ENCODE results near the gene SCG3.
A peak's percentile ranks its signal among the peaks of the same experiment; 100 is the strongest.

Gene SCG3

DNA sequence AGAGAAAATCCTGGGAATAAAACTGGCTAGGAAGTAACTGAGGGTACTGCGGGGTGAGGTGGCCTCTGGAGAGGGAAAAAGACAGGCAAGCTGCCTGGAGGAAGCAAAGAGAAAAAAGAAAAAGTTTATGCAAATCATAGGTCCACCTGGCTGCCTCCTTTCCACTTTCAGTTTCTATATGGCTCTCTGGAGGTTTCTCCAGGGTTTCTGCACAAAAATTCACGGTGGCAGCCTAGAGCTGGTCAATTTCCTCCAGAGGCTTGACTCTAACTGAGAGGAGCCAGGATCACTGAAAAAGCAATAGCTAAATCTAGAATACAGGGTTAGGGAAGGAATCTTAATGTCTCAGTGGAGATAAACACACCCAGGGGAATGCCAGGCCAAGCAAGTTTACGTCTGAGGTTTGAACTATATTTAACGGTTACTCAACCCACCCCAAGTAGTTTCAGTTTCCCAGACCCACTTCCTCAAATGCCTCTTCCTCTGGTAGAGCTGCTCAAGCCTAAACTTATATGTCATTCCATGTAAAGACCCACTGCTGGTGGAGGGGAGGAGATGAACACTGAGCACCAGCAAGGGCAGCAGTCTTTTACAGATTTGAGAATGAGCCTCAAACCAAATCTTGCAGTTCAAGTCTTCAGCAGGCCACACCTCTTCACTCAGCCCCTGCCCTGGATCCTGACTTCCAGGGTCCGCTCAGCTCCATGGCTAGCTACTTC is 50.4 kb downstream of the SCG3 start:
- peak in 1 of 2 experiments; percentile 32 for DNase-seq

DNA sequence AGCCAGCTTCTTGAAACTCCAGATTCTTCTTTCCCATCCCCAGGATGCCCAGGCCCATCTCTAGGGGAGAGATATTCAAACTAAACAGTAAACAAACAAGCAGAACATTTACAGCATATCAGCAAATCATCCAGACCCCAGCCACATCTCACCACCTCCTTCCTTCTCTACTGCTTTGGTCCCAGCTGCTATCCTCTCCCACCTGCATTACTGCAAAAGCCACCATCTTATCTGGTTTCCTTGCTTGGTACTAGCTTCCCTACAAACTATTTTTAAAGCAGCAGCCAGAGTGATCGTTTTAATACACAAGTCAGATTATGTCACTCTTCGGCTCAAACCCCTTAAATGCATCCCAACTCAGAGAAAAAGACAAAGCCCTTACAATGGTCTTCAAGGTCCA is 51.3 kb downstream of the SCG3 start:
- no peak for DNase-seq

DNA sequence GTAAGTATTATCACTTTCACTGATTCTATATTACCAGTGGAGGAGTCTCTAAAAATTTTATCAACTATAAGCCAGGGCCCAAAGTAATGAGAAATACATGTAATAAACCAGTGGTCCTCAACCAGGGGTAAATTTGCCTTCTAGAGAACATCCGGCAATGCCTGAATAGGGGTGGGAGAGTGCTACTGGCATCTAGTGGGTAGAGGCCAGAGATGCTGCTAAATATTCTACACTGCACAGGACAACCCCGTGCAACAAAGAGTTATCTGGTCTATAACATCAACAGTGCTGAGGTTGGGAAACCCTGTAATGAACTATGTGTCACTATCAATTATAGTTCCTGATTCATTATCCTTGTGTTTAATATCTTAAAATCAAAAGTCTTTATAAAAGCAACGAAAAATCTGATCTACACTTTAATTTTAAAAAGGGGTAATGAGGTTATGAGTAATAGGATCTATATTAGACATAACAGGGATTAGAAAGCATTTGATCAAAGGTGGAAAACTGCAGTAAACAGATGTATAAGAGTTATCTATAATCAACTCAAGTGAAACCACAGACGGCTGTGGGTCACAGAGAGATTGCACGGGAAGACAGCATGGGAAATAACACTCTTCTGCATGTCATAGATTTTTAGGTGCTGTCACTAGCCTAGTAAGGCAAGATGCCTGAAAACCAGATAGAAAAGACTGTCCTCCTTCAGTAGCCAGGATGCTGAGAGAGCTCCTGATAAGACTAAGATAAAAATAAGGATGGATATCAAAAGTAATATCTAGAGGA is 54.1 kb downstream of the SCG3 start:
- peak in 1 of 2 experiments; percentile 24 for DNase-seq

DNA sequence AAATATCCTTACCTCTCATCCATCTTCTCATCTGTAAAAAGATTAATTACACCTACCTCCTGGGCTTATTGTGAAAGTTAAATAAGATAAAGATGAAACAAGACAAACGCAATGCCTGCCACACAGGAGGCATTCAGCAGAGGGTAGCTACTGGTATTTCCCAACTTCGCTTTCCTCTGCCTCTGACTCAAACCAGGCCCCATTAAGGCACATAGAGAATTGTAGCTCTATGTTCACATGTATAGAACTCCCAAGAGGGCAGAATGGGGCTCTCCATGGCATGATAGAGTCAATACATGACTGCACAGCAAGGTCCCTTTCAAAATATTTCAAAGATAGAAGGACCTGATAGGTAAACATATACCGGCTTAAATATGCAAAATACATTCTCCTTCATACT is 54.8 kb downstream of the SCG3 start:
- peak; percentile 21 to 40 for DNase-seq

DNA sequence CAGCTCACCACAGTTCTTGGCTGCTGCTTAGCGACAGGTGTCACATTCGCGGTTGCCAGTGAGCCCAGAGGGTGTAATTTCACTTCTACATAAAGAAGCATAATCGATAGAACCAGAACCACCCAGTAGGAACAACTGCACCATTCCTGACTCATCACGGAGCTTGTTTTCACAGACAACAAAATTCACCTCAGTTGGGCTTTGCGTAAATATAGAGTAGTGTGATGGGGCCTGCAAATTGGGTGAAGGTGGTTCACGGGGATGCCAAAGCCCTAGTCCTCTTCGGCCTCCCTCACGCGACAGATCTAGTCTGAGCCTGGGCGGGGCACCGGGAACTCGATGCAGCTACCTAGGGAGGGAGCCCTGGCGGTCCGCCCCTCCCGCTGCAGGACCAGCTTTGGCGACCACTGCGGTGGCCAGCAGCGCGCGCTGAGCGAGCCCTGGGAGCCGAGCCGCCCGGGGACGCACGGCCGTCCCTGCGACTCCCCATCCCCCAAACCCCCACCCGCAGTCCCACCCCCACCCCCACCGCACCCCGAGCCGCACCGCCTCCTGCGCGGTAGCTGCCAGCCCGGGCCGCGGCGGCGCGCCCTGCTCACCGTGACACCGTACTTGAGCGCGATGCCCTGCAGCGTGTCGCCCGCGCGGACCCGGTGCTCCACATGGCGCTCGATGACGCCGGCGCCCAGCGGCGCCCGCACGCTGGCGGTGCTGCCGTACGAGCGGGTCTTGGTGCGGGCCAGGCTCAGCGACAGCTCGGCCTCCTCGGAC is 55.6 kb downstream of the SCG3 start:
- DNase-seq: peak; percentile 57 to 66

DNA sequence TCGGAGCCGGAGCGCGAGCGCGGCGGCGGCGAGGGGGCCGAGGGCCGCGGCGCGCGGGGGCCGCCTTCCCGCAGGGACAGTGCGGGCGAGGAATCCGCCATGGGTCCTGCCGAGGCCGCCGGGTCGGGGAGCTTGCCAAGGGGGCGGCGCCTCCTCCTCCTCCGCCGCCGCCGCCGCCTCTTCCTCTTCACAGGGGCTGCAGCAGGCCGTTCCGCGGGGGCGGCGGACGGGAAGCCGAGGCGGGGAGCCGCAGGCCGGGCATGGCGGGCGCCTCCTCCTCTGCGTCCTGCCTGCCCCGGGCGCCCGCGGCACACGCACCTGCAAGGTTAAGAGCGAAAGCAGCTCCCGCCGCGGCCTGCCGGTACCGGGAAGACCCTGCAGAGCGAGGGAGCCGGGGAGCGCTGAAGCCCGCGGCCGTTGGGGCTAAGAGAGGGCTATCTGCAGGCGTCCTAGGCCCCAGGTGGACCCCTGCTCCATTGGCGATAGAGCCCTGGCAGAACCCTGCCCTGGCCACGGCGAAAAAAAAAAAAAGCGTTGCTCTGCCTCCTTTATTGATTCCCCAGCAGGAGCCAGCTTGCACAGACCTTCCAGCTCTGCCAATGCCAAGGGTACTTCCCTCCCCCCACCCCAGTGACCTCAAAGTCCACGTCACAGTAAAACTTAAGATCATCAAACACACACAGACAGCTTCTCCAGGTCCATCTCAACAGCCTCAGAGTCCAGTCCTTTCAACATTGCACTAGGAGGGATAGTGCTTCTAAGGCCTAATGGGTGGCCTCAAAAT is 56.4 kb downstream of the SCG3 start, which contains the start of gene LYSMD2:
Gene LYSMD2 (minus strand): TSS at position 134 of the 784 bp plus-strand sequence. CDS start 33 bp downstream, at position 101.
- DNase-seq: peak; percentile 68 to 71

DNA sequence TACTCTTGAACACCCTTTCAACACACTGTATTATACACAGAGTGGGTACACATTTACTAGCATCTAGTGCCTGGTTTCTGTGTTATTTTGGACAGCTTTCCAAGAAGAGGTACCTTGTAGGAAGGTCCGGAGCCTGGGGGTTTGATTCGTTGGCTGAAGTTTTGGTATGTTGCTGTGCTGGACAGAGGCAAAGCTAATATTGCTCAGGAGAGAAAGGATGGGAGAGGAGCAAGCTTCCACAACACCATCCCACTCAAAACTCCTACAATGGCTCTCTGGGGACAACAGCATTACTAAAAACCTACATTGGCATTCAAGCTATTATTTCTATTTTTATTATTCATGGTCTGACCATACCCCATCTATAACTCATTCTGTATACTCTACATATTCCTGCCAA is 57.2 kb downstream of the SCG3 start:
- no peak for DNase-seq

DNA sequence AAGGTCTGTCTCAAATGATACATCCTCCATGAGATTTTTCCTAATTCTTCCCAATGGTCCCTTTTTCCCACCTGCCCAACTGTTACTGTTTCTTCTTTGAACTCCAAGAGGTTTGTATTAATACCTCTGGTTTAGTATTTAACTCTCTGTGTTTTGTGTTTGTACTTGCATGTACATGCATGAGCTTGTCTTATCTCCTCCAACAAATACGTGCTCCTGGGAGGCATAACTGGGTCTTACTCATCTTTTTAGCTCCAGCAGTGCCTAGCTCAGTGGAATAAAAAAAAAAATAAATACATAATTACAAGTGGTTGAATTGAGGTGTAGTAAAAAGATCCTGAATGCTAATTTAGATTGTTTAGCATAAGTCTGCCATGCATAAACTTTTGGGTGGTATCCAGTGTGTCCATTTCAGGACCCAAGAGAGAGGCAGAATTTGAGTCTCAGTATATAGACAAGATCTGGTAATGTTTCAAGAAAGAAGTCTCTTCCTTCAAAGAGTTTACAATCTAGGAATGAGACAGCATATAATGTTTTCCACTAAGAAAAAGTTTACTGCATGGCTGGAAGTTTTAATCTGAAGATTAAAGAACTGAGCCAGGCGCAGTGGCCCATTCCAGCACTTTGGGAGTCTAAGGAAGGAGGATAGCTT is 57.9 kb downstream of the SCG3 start:
- no peak for DNase-seq

DNA sequence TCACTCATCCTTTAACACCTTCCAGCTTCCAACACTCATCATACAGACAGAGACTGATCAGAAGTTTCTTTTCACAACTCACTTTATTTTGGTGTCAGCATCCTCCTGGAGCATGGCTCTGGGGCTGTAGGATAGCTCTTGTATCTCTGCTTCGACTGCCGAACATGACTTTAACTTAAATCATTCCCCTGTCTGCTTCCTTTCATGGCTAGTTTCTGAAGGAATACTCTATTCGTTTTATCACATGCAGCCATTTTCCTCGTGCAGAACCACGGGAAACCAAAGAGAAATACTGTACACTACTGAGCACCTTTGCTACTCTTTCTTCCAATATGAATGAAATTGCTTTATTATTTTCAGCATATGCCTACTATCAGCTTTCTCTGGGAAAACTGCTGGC is 68.0 kb downstream of the SCG3 start:
- no peak for DNase-seq

DNA sequence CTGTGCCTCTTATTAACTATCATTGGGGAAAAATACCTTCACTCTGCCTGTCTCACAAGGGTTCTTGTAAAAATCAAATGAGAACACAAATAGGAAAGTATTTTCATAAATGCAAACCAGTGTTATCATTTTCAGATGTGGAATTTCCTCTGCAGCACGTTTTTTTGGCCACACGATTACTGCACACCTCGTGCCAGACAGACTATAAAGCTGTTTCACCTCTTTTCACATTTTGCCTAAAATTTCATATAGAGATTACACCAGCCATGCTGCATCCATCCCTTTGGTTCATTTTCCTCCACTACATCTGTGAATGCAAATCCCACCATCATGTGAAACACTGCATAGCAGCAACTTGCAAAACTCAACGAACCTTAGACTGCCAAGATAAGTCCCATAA is 68.9 kb downstream of the SCG3 start:
- no peak for DNase-seq

DNA sequence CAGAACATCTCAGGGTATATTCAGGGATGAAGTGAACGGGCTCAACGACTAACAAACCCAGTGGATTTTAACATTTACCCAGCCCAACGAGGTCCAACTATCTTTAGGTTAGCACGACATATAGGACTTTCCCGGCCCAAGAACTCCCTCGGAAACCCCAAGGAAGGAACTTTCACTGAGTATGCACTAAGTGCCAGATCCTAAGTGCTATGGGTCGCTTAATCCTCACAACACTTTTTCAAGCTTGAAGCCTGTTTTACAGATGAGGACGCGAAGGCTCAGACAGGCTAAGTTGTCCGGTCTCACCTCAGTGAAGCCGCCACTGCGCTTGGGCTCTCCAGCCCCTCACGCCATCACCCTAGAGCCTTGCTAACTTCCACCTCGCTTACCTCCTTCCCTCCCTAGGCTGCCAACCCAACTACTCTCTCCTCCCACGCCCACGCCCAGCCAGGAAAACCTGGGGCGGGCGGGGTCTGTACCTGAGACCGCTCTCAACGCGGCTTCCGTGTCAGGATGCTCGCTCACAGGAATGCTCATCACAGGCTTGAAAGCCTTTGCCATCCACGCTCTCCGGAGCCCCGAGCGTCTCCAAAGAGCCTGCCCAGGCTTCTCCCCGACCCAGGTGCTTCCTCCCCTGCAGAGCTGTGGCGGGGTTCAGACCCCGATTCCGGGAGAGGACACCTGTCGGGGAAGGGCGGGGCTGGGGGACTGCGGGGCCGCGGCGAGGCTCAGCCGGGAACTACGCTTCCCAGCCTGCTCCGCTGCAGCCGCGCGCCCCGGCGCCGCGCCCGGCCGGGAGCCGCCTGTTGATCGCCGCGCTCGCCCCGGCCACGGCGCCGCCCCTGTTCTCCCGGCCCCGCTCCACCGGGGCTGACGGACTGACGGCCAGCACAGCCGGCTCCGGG is 69.7 kb downstream of the SCG3 start, which contains the start of gene TMOD2:
Gene TMOD2 (plus strand): TSS at position 806 of the 905 bp plus-strand sequence. CDS start 14,845 bp downstream, outside the sequence.
- peak; percentile 54 to 63 for DNase-seq

DNA sequence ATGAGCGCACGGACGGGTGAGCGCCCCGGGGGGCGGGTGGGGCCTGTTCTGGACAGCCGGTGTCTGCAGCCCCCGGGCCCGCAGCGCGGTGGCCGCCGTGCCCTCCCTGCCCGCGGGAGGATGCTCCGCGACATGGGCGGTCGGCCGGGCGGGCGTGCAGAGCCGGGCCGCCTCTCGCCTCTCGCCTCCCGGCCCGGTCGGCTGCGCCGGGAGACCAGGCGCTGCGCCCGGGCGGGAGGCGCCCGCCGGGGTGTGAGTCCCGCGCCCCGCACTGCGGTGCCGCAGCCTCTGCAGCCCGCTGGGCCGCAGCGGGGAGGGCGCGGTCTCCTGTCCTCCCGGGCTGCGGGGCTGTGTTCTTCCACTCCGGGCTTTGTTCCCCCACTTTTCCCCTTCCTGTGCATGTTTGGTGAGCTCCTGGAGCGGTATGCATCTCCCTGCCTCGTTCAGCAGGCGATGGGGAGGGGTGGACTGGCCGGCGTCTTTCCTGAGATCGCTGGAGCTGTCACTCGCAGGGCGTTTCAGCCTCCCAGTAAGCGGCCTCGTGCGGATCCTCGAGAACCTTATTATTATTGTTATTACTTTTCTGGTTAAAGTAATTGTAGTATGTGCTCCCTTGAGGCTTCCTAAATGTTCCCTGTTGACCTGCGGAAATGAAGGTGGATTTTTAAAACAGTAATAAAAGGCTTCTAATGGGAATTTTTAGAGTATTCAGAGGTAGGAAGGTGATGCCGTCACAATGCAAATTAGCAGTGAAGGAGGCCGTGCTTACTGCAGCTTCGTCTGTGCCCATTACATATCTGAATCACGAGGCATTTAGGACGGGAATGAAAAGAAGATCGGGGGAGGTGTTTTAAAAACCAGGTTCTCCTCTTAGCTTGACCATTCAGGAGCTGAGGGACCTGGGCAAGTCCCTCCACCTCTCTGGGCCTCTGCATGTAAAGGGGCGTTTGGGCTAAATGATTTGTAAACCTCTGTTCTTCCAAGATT is 70.7 kb downstream of the SCG3 start:
- peak; percentile 33 to 35 for DNase-seq

DNA sequence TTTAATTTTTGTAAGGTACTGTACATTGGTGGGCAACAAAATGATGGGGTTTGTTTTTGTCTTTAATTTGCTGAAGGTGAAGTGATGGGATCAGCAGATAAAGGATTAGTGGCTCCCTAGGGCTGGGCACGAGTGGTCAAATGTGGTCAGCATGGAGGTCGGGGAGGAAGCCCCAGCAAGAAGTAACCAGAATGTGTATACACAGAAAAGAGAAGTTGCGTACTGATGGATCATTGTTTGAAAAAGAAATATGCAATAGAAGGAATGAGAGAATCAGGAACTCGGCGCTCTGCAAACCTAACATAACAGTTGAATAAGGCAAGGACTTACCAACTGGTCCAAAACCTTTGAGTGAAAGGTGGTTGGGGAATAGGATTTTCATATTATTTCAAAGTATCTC is 71.6 kb downstream of the SCG3 start:
- no peak for DNase-seq

DNA sequence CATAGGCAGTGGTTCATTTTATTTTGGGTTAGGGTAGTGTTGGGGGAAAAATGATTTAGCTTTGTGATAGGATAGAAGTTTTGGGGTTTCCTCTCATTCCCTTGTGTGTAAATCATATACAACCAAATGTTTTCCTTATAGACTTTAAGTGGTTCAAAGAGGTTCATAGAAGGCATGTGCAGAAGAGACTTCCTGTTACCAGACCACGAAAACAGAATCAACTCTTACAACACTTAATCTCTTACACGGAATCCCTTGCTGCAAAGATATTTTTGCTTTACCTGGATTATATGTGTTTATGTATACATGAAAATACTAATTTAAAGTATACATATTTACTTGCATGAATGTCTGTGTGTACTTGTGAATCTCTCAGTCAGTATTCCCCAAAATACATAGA is 73.0 kb downstream of the SCG3 start:
- DNase-seq: no peak

DNA sequence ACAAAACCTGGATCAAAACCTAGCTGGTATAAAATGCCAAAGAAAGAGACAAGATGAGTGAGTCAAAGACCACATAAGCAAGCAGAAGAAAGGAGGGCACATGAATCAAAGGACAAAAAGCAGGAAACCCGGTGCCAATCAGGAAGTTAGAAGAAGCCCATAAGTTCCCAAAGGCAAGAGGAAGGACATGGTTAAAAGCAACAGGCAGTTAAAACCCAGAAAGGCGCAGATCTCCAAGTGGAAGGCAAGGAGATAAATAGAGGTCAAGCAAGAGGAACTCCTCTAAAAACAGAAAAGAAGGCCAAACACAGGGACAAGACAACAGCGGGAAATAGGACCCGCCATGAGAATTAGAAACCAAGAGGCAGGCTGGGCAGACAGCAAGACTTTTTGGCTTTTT is 74.5 kb downstream of the SCG3 start:
- DNase-seq: no peak

DNA sequence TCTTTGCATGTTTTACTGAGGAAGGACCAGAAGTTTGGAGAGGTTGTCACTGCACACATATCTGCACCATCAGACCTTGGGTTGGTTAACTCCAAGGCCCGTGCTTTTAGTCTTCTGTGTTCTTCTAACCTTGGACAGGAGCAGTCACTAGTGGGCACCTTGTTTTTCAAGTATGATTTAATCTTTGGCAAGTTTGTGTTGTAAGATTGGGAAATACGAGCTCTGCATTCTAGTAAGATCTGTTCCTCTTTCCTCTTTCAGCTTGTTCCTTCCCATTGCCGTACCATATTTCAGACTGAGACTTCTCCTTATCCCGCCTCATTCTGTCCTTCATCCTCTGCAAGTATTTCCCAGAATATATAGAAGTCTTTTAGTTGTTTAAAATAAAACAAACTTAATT is 75.2 kb downstream of the SCG3 start:
- DNase-seq: no peak

DNA sequence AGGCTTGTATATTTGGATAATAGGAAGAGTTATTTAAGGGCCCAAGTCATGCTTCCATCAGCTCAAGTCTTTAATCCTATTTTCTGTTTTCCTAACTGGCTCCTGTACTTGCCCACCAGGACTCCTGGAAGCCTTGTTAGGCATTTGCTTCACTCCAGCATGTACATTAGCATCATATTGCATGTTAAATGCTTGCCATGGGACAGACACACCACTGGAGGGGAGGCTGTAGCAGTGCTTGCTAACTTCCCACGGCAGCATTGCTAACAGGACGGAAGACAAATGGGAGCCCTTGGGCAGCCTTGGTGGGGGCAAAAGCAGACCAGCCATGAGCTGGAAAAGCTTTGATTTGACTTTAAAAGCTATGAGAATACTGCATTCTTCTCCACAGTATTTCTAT is 76.1 kb downstream of the SCG3 start:
- DNase-seq: no peak

DNA sequence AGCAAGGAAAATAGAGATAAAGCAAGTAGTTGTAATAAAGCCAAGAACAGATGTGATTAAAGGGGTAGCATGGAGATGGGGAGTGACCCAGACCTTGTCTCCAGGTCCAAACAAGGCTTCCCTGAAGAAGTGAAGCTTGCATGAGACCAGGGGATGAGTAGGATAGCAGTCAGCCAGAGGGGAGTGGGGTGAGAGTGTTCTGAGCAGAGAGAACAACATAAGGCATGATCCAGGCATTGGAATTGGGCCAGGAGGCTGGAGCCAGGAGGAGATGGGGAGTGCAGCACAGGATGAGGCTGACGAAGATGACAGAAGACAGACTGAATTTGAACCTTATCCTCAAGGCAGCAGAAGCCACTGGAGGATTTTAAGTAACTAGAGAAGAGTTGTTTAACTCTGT is 77.3 kb downstream of the SCG3 start:
- DNase-seq: no peak

DNA sequence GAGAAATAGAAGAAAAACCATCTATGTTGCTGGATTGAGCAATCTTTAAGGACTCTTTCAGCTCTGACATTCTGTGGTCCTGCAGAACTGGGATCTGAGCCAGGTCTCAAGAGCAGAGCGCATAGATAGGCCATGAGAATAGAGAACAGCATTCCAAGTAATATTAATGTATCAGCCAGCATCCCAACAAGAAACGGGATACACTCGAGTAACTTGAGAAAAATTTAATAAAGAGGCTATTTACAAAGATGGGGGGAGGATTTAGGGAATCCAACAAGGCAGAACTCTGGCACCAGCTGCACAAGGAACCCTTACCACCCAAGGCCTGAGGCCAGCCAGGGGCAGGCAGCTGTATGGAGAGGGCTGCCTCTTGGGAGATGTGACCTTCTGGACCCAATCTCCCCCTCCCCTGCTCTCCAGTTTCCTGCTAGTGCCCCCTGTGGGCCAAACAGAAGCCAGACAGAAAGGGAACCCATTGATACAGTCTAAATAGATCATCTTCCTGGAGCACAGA is 78.3 kb downstream of the SCG3 start:
- DNase-seq: peak in 1 of 2 experiments; percentile 12
